Esophagus squamous epithelium (tissue), 5 donors: ENCODE measurements around the gene LHCGR. TPM values are rescaled to one million over a fixed set of nuclear protein-coding genes. Genes with fewer than 3 reads are reported as not detected.

Experiments used
- DNase-seq: peaks from one replicate; lab custom pipeline; 2025; lab: John Stamatoyannopoulos, UW
- H3K27ac ChIP-seq, 4 donors: fragments of 200-600 bp; sonication (generic); one replicate each; pipeline ENCODE4 v1.5.1; 2016 to 2019; ENCODE audit warnings: mild to moderate bottlenecking in 1 of 4
- H3K27me3 ChIP-seq, 4 donors: fragments of 200-600 bp; sonication (generic); 1 replicate in 3 of 4; 2 replicates in 1 of 4; pipeline versions ENCODE4 v1.5.1 to v1.6.0; 2017 to 2021; ENCODE audit warnings: antibody characterized with exemption in 1 of 4
- H3K36me3 ChIP-seq, 3 donors: fragments of 200-600 bp; sonication (generic); one replicate each; pipeline ENCODE4 v1.5.1; 2016 to 2019
- H3K4me1 ChIP-seq, 3 donors: fragments of 200-600 bp; sonication (generic); one replicate each; pipeline ENCODE4 v1.5.1; 2017 to 2019
- H3K4me3 ChIP-seq, 4 donors: fragments of 200-600 bp; sonication (generic); 1 replicate in 3 of 4; 2 replicates in 1 of 4; pipeline ENCODE4 v1.5.1; 2016 to 2019; ENCODE audit warnings: mild to moderate bottlenecking in 2 of 4, moderate library complexity in 1 of 4
- H3K9me3 ChIP-seq, 3 donors: fragments of 200-600 bp; sonication (generic); one replicate each; pipeline ENCODE4 v1.5.1; 2016 to 2019
- CTCF ChIP-seq, 6 experiments: fragments of 450-650 bp in 4 of 6; fragments of 200-600 bp in 2 of 6; sonication (generic) in 2 of 6; IDR thresholded peaks; one replicate each; pipeline ENCODE4 v1.5.1; 2016 to 2019; ENCODE audit warnings: antibody characterized with exemption in 6 of 6, mild to moderate bottlenecking in 4 of 6, moderate library complexity in 4 of 6
- POLR2A ChIP-seq, 4 donors: fragments of 450-650 bp; IDR thresholded peaks; one replicate each; pipeline ENCODE4 v1.6.1; 2017; ENCODE audit warnings: antibody characterized with exemption in 4 of 4, mild to moderate bottlenecking in 4 of 4, moderate library complexity in 3 of 4
- WGBS, 2 donors: methylation state at CpG; one replicate each; pipeline ENCODE4 v1.1.5; 2018; 5-methylcytosine and 5-hydroxymethylcytosine counted together
- intact Hi-C: fragments of 100-400 bp; cut with DNase I; formaldehyde crosslinking; loops from one replicate; pipeline ENCODE4 v1.15.0; 2022
- total RNA-seq, 4 donors: library from RNA; depleted of rRNA; stranded (reverse); fragments of >200 nt; gene quantifications; one replicate each; pipeline ENCODE4 v1.1.0, GENCODE V29; 2016
- donor health status: DM: yes; HTN: yes; CAD: no.

Gene LHCGR
- total RNA-seq, 4 donors from 2014 or later = 0.22 to 0.76 TPM; not detected in 2

- Histone ChIP-seq H3K27me3 (no peaks in the 10 kb centered on the region), H3K27ac (no peak overlapping the region), H3K9me3 (no peaks in the 10 kb centered on the region), H3K4me1 (peaks cover 0 to 14% (median 12%) of the 10 kb centered on the region in 3 donors), H3K36me3 (no peaks in the 10 kb centered on the region), H3K4me3 (no peak overlapping the region)
- DNase-seq = no peak
- intact Hi-C loops = no loop called here
- TF ChIP-seq CTCF (IDR thresholded peaks at IDR 0.05) (no peak), POLR2A (IDR thresholded peaks at IDR 0.05) (no peak)
- WGBS, 2 donors = 30 to 45% methylated on average over 3 of the region's 3 CpGs
These were observed 35.9 kb downstream of the LHCGR start for GRCh38 chr2:48719480-48720177.

GRCh38 chr2:48717846-48718245 is 37.7 kb downstream of the LHCGR start:
- H3K27ac ChIP-seq = no peak overlapping the region
- H3K4me1 ChIP-seq = peaks cover 0 to 19% (median 12%) of the 10 kb centered on the region in 3 donors
- no peaks in the 10 kb centered on the region for H3K27me3 ChIP-seq
- H3K4me3 ChIP-seq = no peak overlapping the region
- no peaks in the 10 kb centered on the region for H3K36me3 ChIP-seq
- TF ChIP-seq POLR2A (IDR thresholded peaks at IDR 0.05) (no peak), CTCF (IDR thresholded peaks at IDR 0.05) (no peak)
- DNase-seq = no peak
- intact Hi-C loops = no loop called here
- H3K9me3 ChIP-seq = no peaks in the 10 kb centered on the region
- 58 to 64% methylated on average over 3 of the region's 3 CpGs for WGBS, 2 donors

- H3K27me3 ChIP-seq = no peaks in the 10 kb centered on the region
- peaks cover 0 to 19% (median 12%) of the 10 kb centered on the region in 3 donors for H3K4me1 ChIP-seq
- TF ChIP-seq POLR2A (IDR thresholded peaks at IDR 0.05) (no peak), CTCF (IDR thresholded peaks at IDR 0.05) (no peak)
- no peaks in the 10 kb centered on the region for H3K9me3 ChIP-seq
- H3K27ac ChIP-seq = peak overlapping the region in 3 of 4 donors; percentile 53 to 68 (median 65)
- no peak for DNase-seq
- WGBS, 2 donors = 70 to 80% methylated on average over 1 of the region's 1 CpG
- no peaks in the 10 kb centered on the region for H3K36me3 ChIP-seq
- intact Hi-C loops = no loop called here
- no peak overlapping the region for H3K4me3 ChIP-seq
These were observed 39.6 kb downstream of the LHCGR start for GRCh38 chr2:48715956-48716355.

- no peak for DNase-seq
- Histone ChIP-seq H3K4me1 (peaks cover 0 to 19% (median 12%) of the 10 kb centered on the region in 3 donors), H3K36me3 (no peaks in the 10 kb centered on the region), H3K4me3 (no peak overlapping the region), H3K27ac (peak overlapping the region; percentile 31 to 82 (median 60)), H3K27me3 (no peaks in the 10 kb centered on the region), H3K9me3 (no peaks in the 10 kb centered on the region)
- intact Hi-C loops = no loop called here
- TF ChIP-seq CTCF (IDR thresholded peaks at IDR 0.05) (no peak), POLR2A (IDR thresholded peaks at IDR 0.05) (no peak)
- 40 to 47% methylated on average over 7 of the region's 7 CpGs for WGBS, 2 donors
These were observed 40.3 kb downstream of the LHCGR start for GRCh38 chr2:48715042-48715899.

GRCh38 chr2:48714245-48714644 is 41.3 kb downstream of the LHCGR start:
- H3K27me3 ChIP-seq = no peaks in the 10 kb centered on the region
- H3K36me3 ChIP-seq = no peaks in the 10 kb centered on the region
- peaks cover 0 to 19% (median 12%) of the 10 kb centered on the region in 3 donors for H3K4me1 ChIP-seq
- WGBS, 2 donors = 43% methylated on average over 2 of the region's 2 CpGs
- intact Hi-C loops = no loop called here
- H3K4me3 ChIP-seq = no peak overlapping the region
- no peaks in the 10 kb centered on the region for H3K9me3 ChIP-seq
- TF ChIP-seq CTCF (IDR thresholded peaks at IDR 0.05) = no peak
- TF ChIP-seq POLR2A (IDR thresholded peaks at IDR 0.05) = no peak
- no peak for DNase-seq
- H3K27ac ChIP-seq = peak overlapping the region in 3 of 4 donors; percentile 31 to 82 (median 68)
